ENCODE results near the gene SERINC3. TPM values are rescaled to one million over a fixed set of nuclear protein-coding genes. Genes with fewer than 3 reads are reported as not detected.

The SERINC3 gene
- total RNA-seq, 2 experiments from 2014 or later: 39.5 to 40.2 TPM

GRCh38 chr20:44464514-44464913 is 57.4 kb downstream of the SERINC3 start:
- Histone ChIP-seq H3K36me3 (ENCODE audit: insufficient read depth, low read length) (no peaks in the 10 kb centered on the region), H3K27me3 (ENCODE audit: control insufficient read depth in 1 of 2, insufficient read depth in 2 of 2, low read length in 2 of 2) (no peaks in the 10 kb centered on the region), H3K9me3 (ENCODE audit: control insufficient read depth in 1 of 2, insufficient read depth in 1 of 2, low read length in 2 of 2) (no peaks in the 10 kb centered on the region), H3K4me3 (ENCODE audit: low read length) (no peak overlapping the region), H3K4me1 (ENCODE audit: insufficient read depth, low read length) (no peaks in the 10 kb centered on the region), H3K27ac (ENCODE audit: low read depth in 1 of 2, low read length in 2 of 2) (no peak overlapping the region)
- H3K4me3 Mint-ChIP-seq: no peak overlapping the region
- no peak for TF ChIP-seq CTCF (IDR thresholded peaks at IDR 0.05)
- H3K27ac Mint-ChIP-seq: no peak overlapping the region
- H3K4me1 Mint-ChIP-seq (ENCODE audit: low read depth): no peaks in the 10 kb centered on the region
- ChIA-PET POLR2A (interaction anchor here (0.7 kb wide), 1 partner anchor 11 kb away, joined by 4 read pairs; no protein-coding TSS in a partner anchor), CTCF (no interaction called here)
- H3K9me3 Mint-ChIP-seq: no peaks in the 10 kb centered on the region
- DNase-seq: no peak
- no peaks in the 10 kb centered on the region for H3K36me3 Mint-ChIP-seq (ENCODE audit: low read depth)
- no peak for ATAC-seq (ENCODE audit: poor library complexity)
- intact Hi-C loops (cut with DNase I, micrococcal nuclease): loop anchor here in 1 of 2 experiments (5.0 to 10.0 kb wide), 2 partner anchors 152 to 350 kb away; partner anchors contain the start of gene FITM2
- H3K27me3 Mint-ChIP-seq: no peaks in the 10 kb centered on the region

GRCh38 chr20:44463466-44463865 is 58.4 kb downstream of the SERINC3 start:
- no peak overlapping the region for H3K27ac ChIP-seq (ENCODE audit: low read depth in 1 of 2, low read length in 2 of 2)
- intact Hi-C loops (cut with DNase I, micrococcal nuclease): loop anchor here in 1 of 2 experiments (5.0 to 10.0 kb wide), 2 partner anchors 151 to 349 kb away; partner anchors contain the start of gene FITM2
- H3K4me1 ChIP-seq (ENCODE audit: insufficient read depth, low read length): no peaks in the 10 kb centered on the region
- no peaks in the 10 kb centered on the region for H3K27me3 ChIP-seq (ENCODE audit: control insufficient read depth in 1 of 2, insufficient read depth in 2 of 2, low read length in 2 of 2)
- DNase-seq (no peak), ATAC-seq (ENCODE audit: poor library complexity) (no peak)
- no peaks in the 10 kb centered on the region for H3K36me3 ChIP-seq (ENCODE audit: insufficient read depth, low read length)
- no peak overlapping the region for H3K4me3 Mint-ChIP-seq
- no peaks in the 10 kb centered on the region for H3K27me3 Mint-ChIP-seq
- H3K9me3 Mint-ChIP-seq: no peaks in the 10 kb centered on the region
- H3K27ac Mint-ChIP-seq: no peak overlapping the region
- POLR2A ChIA-PET: no interaction called here
- no peaks in the 10 kb centered on the region for H3K4me1 Mint-ChIP-seq (ENCODE audit: low read depth)
- H3K9me3 ChIP-seq (ENCODE audit: control insufficient read depth in 1 of 2, insufficient read depth in 1 of 2, low read length in 2 of 2): no peaks in the 10 kb centered on the region
- no peak for TF ChIP-seq CTCF (IDR thresholded peaks at IDR 0.05)
- H3K4me3 ChIP-seq (ENCODE audit: low read length): no peak overlapping the region
- CTCF ChIA-PET: interaction anchor here (1.5 kb wide), 1 partner anchor 246 kb away, joined by 3 read pairs; no protein-coding TSS in a partner anchor
- H3K36me3 Mint-ChIP-seq (ENCODE audit: low read depth): no peaks in the 10 kb centered on the region

- ATAC-seq (ENCODE audit: poor library complexity) (no peak), DNase-seq (no peak)
- H3K4me1 Mint-ChIP-seq (ENCODE audit: low read depth): no peaks in the 10 kb centered on the region
- H3K27me3 Mint-ChIP-seq: no peaks in the 10 kb centered on the region
- Histone ChIP-seq H3K27me3 (ENCODE audit: control insufficient read depth in 1 of 2, insufficient read depth in 2 of 2, low read length in 2 of 2) (no peaks in the 10 kb centered on the region), H3K27ac (ENCODE audit: low read depth in 1 of 2, low read length in 2 of 2) (no peak overlapping the region), H3K4me3 (ENCODE audit: low read length) (no peak overlapping the region), H3K4me1 (ENCODE audit: insufficient read depth, low read length) (no peaks in the 10 kb centered on the region), H3K36me3 (ENCODE audit: insufficient read depth, low read length) (no peaks in the 10 kb centered on the region), H3K9me3 (ENCODE audit: control insufficient read depth in 1 of 2, insufficient read depth in 1 of 2, low read length in 2 of 2) (no peaks in the 10 kb centered on the region)
- no peak overlapping the region for H3K4me3 Mint-ChIP-seq
- no peaks in the 10 kb centered on the region for H3K36me3 Mint-ChIP-seq (ENCODE audit: low read depth)
- no peak overlapping the region for H3K27ac Mint-ChIP-seq
- no peaks in the 10 kb centered on the region for H3K9me3 Mint-ChIP-seq
- TF ChIP-seq CTCF (IDR thresholded peaks at IDR 0.05): no peak
- ChIA-PET CTCF (interaction anchor here (1.5 kb wide), 1 partner anchor 244 kb away, joined by 3 read pairs; no protein-coding TSS in a partner anchor), POLR2A (no interaction called here)
- intact Hi-C loops (cut with DNase I, micrococcal nuclease): loop anchor here (1.0 to 10.0 kb wide), 3 partner anchors 149 to 347 kb away; partner anchors contain the start of gene FITM2 (in 1 of the 2)
Measured at GRCh38 chr20:44461803-44462174, 60.1 kb downstream of the SERINC3 start.
